Measurements from ENCODE around the gene PRDX2.
A peak's percentile ranks its signal among the peaks of the same experiment; 100 is the strongest.

Gene PRDX2

GRCh38 chr19:12754465-12755196 lies 47.0 kb downstream of the PRDX2 start:
- H3K4me3 ChIP-seq (ENCODE audit: low read length), result no peak overlapping the region
- no peaks in the 10 kb centered on the region for H3K9me3 ChIP-seq (ENCODE audit: insufficient read depth, low read depth, low read length)
- H3K27ac ChIP-seq (ENCODE audit: low read length), result no peak overlapping the region
- H3K4me1 ChIP-seq (ENCODE audit: insufficient read depth, low read length), result no peaks in the 10 kb centered on the region
- H3K27me3 ChIP-seq (ENCODE audit: insufficient read depth, low read length), result peaks cover 43% of the 10 kb centered on the region
- H3K9ac ChIP-seq (ENCODE audit: low read depth, low read length), result no peak overlapping the region
- H3K36me3 ChIP-seq (ENCODE audit: insufficient read depth, low read depth, low read length), result no peaks in the 10 kb centered on the region

GRCh38 chr19:12752056-12752781 lies 49.4 kb downstream of the PRDX2 start:
- H3K27me3 ChIP-seq (ENCODE audit: insufficient read depth, low read length), result peaks cover 40% of the 10 kb centered on the region
- no peak overlapping the region for H3K9ac ChIP-seq (ENCODE audit: low read depth, low read length)
- no peak overlapping the region for H3K27ac ChIP-seq (ENCODE audit: low read length)
- no peaks in the 10 kb centered on the region for H3K9me3 ChIP-seq (ENCODE audit: insufficient read depth, low read depth, low read length)
- peak overlapping the region; percentile 62; the same call in 1 of the 2 replicates for H3K4me3 ChIP-seq (ENCODE audit: low read length)
- H3K36me3 ChIP-seq (ENCODE audit: insufficient read depth, low read depth, low read length), result peaks cover 9% of the 10 kb centered on the region; the same call in 1 of the 2 replicates
- no peaks in the 10 kb centered on the region for H3K4me1 ChIP-seq (ENCODE audit: insufficient read depth, low read length)

- H3K27me3 ChIP-seq (ENCODE audit: insufficient read depth, low read length), result peaks cover 40% of the 10 kb centered on the region
- no peaks in the 10 kb centered on the region for H3K4me1 ChIP-seq (ENCODE audit: insufficient read depth, low read length)
- H3K9ac ChIP-seq (ENCODE audit: low read depth, low read length), result no peak within 1 kb of the TSS
- no peak within 1 kb of the TSS for H3K27ac ChIP-seq (ENCODE audit: low read length)
- H3K9me3 ChIP-seq (ENCODE audit: insufficient read depth, low read depth, low read length), result no peaks in the 10 kb centered on the region
- H3K4me3 ChIP-seq (ENCODE audit: low read length), result peak within 1 kb of the TSS; percentile 62; the same call in 1 of the 2 replicates
- peaks cover 15% of the 10 kb centered on the region; the same call in 1 of the 2 replicates for H3K36me3 ChIP-seq (ENCODE audit: insufficient read depth, low read depth, low read length)
Observed at GRCh38 chr19:12751635-12752034, 50.0 kb downstream of the PRDX2 start, which contains the start of gene BEST2. BEST2 (plus strand) TSS chr19:12751791; CDS start chr19:12752593, 802 bp downstream.

- H3K9me3 ChIP-seq (ENCODE audit: insufficient read depth, low read depth, low read length), result no peaks in the 10 kb centered on the region
- H3K27ac ChIP-seq (ENCODE audit: low read length), result no peak overlapping the region
- H3K4me3 ChIP-seq (ENCODE audit: low read length), result no peak overlapping the region
- no peaks in the 10 kb centered on the region for H3K4me1 ChIP-seq (ENCODE audit: insufficient read depth, low read length)
- peaks cover 22% of the 10 kb centered on the region for H3K36me3 ChIP-seq (ENCODE audit: insufficient read depth, low read depth, low read length)
- no peak overlapping the region for H3K9ac ChIP-seq (ENCODE audit: low read depth, low read length)
- H3K27me3 ChIP-seq (ENCODE audit: insufficient read depth, low read length), result peaks cover 40% of the 10 kb centered on the region
Observed at GRCh38 chr19:12750851-12751250, 50.7 kb downstream of the PRDX2 start.

- Histone ChIP-seq H3K27me3 (ENCODE audit: insufficient read depth, low read length) (peaks cover 40% of the 10 kb centered on the region), H3K4me1 (ENCODE audit: insufficient read depth, low read length) (no peaks in the 10 kb centered on the region), H3K36me3 (ENCODE audit: insufficient read depth, low read depth, low read length) (peaks cover 29% of the 10 kb centered on the region), H3K4me3 (ENCODE audit: low read length) (no peak overlapping the region), H3K9ac (ENCODE audit: low read depth, low read length) (no peak overlapping the region), H3K9me3 (ENCODE audit: insufficient read depth, low read depth, low read length) (no peaks in the 10 kb centered on the region), H3K27ac (ENCODE audit: low read length) (no peak overlapping the region)
Observed at GRCh38 chr19:12749938-12750521, 51.6 kb downstream of the PRDX2 start.

GRCh38 chr19:12748489-12748888 lies 53.1 kb downstream of the PRDX2 start:
- Histone ChIP-seq H3K4me1 (ENCODE audit: insufficient read depth, low read length) (no peaks in the 10 kb centered on the region), H3K27ac (ENCODE audit: low read length) (no peak overlapping the region), H3K27me3 (ENCODE audit: insufficient read depth, low read length) (peaks cover 36% of the 10 kb centered on the region), H3K9me3 (ENCODE audit: insufficient read depth, low read depth, low read length) (no peaks in the 10 kb centered on the region), H3K4me3 (ENCODE audit: low read length) (no peak overlapping the region), H3K9ac (ENCODE audit: low read depth, low read length) (no peak overlapping the region), H3K36me3 (ENCODE audit: insufficient read depth, low read depth, low read length) (peaks cover 37% of the 10 kb centered on the region)

All from iPS-20b (cell line).